Mesenchymal stem cell (in vitro differentiated cells and primary cell): ENCODE results near the gene USP54.
"Not testable (repeated sequence)": the region's sequence is repeated elsewhere in the genome, so short reads cannot be mapped to it uniquely, and the experiment has no call there.

Experiments
- DNase-seq: peaks from one replicate; pipeline ENCODE4 v3.0.0-alpha.2; 2013
- H2AFZ ChIP-seq: one replicate; pipeline ENCODE4 v1.6.1; 2013; ENCODE audit warnings: low read depth, mild to moderate bottlenecking, control low read depth, inconsistent platforms, low read length, moderate library complexity
- H2AK5ac ChIP-seq: 2 replicates; pipeline ENCODE4 v1.6.1; 2013; ENCODE audit warnings: low read length, moderate library complexity, mild to moderate bottlenecking, inconsistent platforms; ENCODE audit not compliant: severe bottlenecking
- H2BK120ac ChIP-seq: one replicate; pipeline ENCODE4 v1.6.1; 2013; ENCODE audit warnings: low read depth, mild to moderate bottlenecking, inconsistent platforms, low read length, moderate library complexity
- H2BK12ac ChIP-seq, 2 experiments: one replicate each; pipeline ENCODE4 v1.6.1; 2013; ENCODE audit warnings: inconsistent platforms in 2 of 2, low read length in 2 of 2, mild to moderate bottlenecking in 2 of 2, moderate library complexity in 2 of 2, control low read depth in 1 of 2
- H2BK15ac ChIP-seq: one replicate; pipeline ENCODE4 v1.6.1; 2013; ENCODE audit warnings: mild to moderate bottlenecking, low read depth, inconsistent platforms; ENCODE audit not compliant: poor library complexity, severe bottlenecking
- H2BK5ac ChIP-seq: 2 replicates; pipeline ENCODE4 v1.6.1; 2013; ENCODE audit warnings: low read depth, mild to moderate bottlenecking, low read length, control low read depth, inconsistent platforms; ENCODE audit not compliant: poor library complexity, severe bottlenecking
- H3K14ac ChIP-seq, 2 experiments: one replicate each; pipeline ENCODE4 v1.6.1; 2013; ENCODE audit warnings: inconsistent platforms in 2 of 2, low read length in 2 of 2, control low read depth in 1 of 2, mild to moderate bottlenecking in 1 of 2, moderate library complexity in 1 of 2
- H3K18ac ChIP-seq, 2 experiments: one replicate each; pipeline ENCODE4 v1.6.1; 2013; ENCODE audit warnings: inconsistent platforms in 2 of 2, low read length in 2 of 2, control low read depth in 1 of 2, low read depth in 1 of 2, mild to moderate bottlenecking in 1 of 2
- H3K23ac ChIP-seq, 2 experiments: one replicate each; pipeline ENCODE4 v1.6.1; 2013; ENCODE audit warnings: inconsistent platforms in 2 of 2, low read length in 2 of 2, mild to moderate bottlenecking in 2 of 2, moderate library complexity in 2 of 2, control low read depth in 1 of 2
- H3K27ac ChIP-seq: 2 replicates; pipeline ENCODE4 v1.5.1; 2013; ENCODE audit warnings: mild to moderate bottlenecking, moderate library complexity, low read length, control low read depth, inconsistent platforms; ENCODE audit not compliant: poor library complexity, severe bottlenecking
- H3K27me3 ChIP-seq, 2 experiments: 2 replicates each; pipeline versions ENCODE4 v1.6.1 to v1.7.0; 2013; ENCODE audit warnings: low read length in 2 of 2, mild to moderate bottlenecking in 2 of 2, moderate library complexity in 2 of 2, control low read depth in 1 of 2, inconsistent platforms in 1 of 2; ENCODE audit not compliant: control insufficient read depth in 1 of 2, insufficient read depth in 1 of 2
- H3K36me3 ChIP-seq, 2 experiments: 2 replicates each; pipeline versions ENCODE4 v1.6.1 to v1.7.0; 2013; ENCODE audit warnings: low read length in 2 of 2, control low read depth in 1 of 2, inconsistent platforms in 1 of 2, low read depth in 1 of 2, mild to moderate bottlenecking in 1 of 2; ENCODE audit not compliant: insufficient read depth in 2 of 2, control insufficient read depth in 1 of 2
- H3K4ac ChIP-seq, 2 experiments: one replicate each; pipeline ENCODE4 v1.6.1; 2013; ENCODE audit warnings: inconsistent platforms in 2 of 2, low read length in 2 of 2, mild to moderate bottlenecking in 2 of 2, moderate library complexity in 2 of 2, control low read depth in 1 of 2, low read depth in 1 of 2
- H3K4me1 ChIP-seq: 2 replicates; pipeline ENCODE4 v1.6.1; 2013; ENCODE audit warnings: low read depth, low read length, control low read depth; ENCODE audit not compliant: control insufficient read depth, insufficient read depth
- H3K4me2 ChIP-seq: 2 replicates; pipeline ENCODE4 v1.6.1; 2013; ENCODE audit warnings: low read length, mild to moderate bottlenecking, inconsistent platforms; ENCODE audit not compliant: poor library complexity, severe bottlenecking
- H3K4me3 ChIP-seq, 2 experiments: 2 replicates each; pipeline versions ENCODE4 v1.5.1 to v1.7.0; 2013; ENCODE audit warnings: low read length in 2 of 2, mild to moderate bottlenecking in 2 of 2, control low read depth in 1 of 2, low read depth in 1 of 2; ENCODE audit not compliant: insufficient read depth in 1 of 2
- H3K79me1 ChIP-seq: replicated peaks from 2 replicates; pipeline ENCODE4 v1.6.1; 2013; ENCODE audit warnings: mild to moderate bottlenecking, control low read depth, low read length, inconsistent platforms; ENCODE audit not compliant: poor library complexity, severe bottlenecking
- H3K9ac ChIP-seq: 2 replicates; pipeline ENCODE4 v1.7.0; 2013; ENCODE audit warnings: mild to moderate bottlenecking, low read length, moderate library complexity
- H3K9me3 ChIP-seq: 2 replicates; pipeline ENCODE4 v1.7.0; 2013; ENCODE audit warnings: mild to moderate bottlenecking, low read length; ENCODE audit not compliant: control insufficient read depth
- H4K8ac ChIP-seq: one replicate; pipeline ENCODE4 v1.6.1; 2013; ENCODE audit warnings: inconsistent platforms, mild to moderate bottlenecking, low read length, moderate library complexity
- H4K91ac ChIP-seq: one replicate; pipeline ENCODE4 v1.6.1; 2013; ENCODE audit warnings: mild to moderate bottlenecking, low read length, inconsistent platforms
- WGBS: methylation state at CpG from one replicate; pipeline ENCODE4 v1.1.7; 2013; ENCODE audit warnings: mixed read lengths; 5-methylcytosine and 5-hydroxymethylcytosine counted together

Gene USP54

DNA sequence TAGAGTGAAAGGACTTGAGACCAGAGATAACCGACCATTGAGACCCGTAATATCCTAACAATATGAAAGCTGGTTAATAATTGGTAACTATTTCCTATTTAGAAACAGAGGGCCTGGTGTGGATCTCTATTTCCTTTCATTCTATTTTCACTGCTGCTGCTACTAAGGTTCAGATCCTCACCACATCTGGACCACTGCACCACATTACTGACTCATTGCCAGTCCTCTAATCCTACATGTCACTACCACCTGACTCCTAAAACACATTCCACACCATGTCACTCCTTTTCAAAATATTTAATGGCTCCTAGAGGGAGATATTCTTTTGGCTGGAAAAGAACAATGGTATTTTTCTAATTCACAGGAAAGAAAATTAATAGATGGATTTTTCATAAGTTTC is 6.4 kb downstream of the USP54 start:
- H2BK15ac ChIP-seq, result no peak overlapping the region
- H3K23ac ChIP-seq, result no peak overlapping the region
- no peak overlapping the region for H3K9ac ChIP-seq
- H3K4me1 ChIP-seq, result peaks cover 2% of the 10 kb centered on the region
- no peaks in the 10 kb centered on the region for H3K27me3 ChIP-seq
- H2AK5ac ChIP-seq, result no peak overlapping the region
- H3K4ac ChIP-seq, result no peak overlapping the region
- H3K9me3 ChIP-seq, result no peaks in the 10 kb centered on the region
- H4K91ac ChIP-seq, result no peak overlapping the region
- no peak overlapping the region for H4K8ac ChIP-seq
- no CpG with 5 or more reads among the region's 2 CpGs for WGBS
- H3K4me2 ChIP-seq, result no peak overlapping the region
- no peak for DNase-seq
- no peak overlapping the region for H3K14ac ChIP-seq
- H2BK120ac ChIP-seq, result no peak overlapping the region
- no peak overlapping the region for H2AFZ ChIP-seq
- no peak overlapping the region for H3K27ac ChIP-seq
- H2BK12ac ChIP-seq, result no peak overlapping the region
- H2BK5ac ChIP-seq, result no peak overlapping the region
- no peak overlapping the region for H3K4me3 ChIP-seq
- no peak overlapping the region for H3K18ac ChIP-seq
- H3K36me3 ChIP-seq, result no peaks in the 10 kb centered on the region
- H3K79me1 ChIP-seq, result peaks cover 13% of the 10 kb centered on the region

DNA sequence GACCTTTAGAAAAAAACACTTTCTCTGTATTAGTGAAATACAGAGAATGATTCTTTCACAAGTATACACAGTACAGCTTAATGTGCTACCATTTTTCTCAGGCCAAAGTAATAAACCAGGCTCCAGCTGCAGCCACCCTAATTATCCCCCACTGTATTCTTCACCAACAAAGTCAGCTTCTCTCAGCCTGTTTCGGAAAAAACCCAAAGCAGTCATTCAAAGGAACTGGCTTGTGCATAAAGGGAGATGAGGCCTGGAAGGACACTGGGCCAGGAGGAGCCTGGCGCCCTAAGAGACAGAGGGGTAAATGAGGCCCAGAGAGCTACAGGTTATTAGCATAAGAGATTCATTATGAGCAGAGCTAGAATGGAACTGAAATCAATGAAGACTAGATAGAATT is 9.2 kb downstream of the USP54 start:
- H3K4me3 ChIP-seq, result no peak overlapping the region
- H3K4me1 ChIP-seq, result peaks cover 3% of the 10 kb centered on the region
- no peaks in the 10 kb centered on the region for H3K36me3 ChIP-seq
- no peaks in the 10 kb centered on the region for H3K27me3 ChIP-seq
- no peak overlapping the region for H3K18ac ChIP-seq
- no peak overlapping the region for H3K23ac ChIP-seq
- no peak overlapping the region for H4K8ac ChIP-seq
- H3K27ac ChIP-seq, result no peak overlapping the region
- DNase-seq, result no peak
- H2AK5ac ChIP-seq, result no peak overlapping the region
- no peak overlapping the region for H4K91ac ChIP-seq
- H2BK15ac ChIP-seq, result no peak overlapping the region
- no peak overlapping the region for H2BK12ac ChIP-seq
- H3K9me3 ChIP-seq, result no peaks in the 10 kb centered on the region
- peaks cover 15% of the 10 kb centered on the region for H3K79me1 ChIP-seq
- no peak overlapping the region for H2BK5ac ChIP-seq
- H2BK120ac ChIP-seq, result no peak overlapping the region
- no peak overlapping the region for H3K4ac ChIP-seq
- no peak overlapping the region for H3K9ac ChIP-seq
- no peak overlapping the region for H2AFZ ChIP-seq
- H3K4me2 ChIP-seq, result no peak overlapping the region
- WGBS, result 79% methylated on average over 2 of the region's 2 CpGs
- H3K14ac ChIP-seq, result no peak overlapping the region

DNA sequence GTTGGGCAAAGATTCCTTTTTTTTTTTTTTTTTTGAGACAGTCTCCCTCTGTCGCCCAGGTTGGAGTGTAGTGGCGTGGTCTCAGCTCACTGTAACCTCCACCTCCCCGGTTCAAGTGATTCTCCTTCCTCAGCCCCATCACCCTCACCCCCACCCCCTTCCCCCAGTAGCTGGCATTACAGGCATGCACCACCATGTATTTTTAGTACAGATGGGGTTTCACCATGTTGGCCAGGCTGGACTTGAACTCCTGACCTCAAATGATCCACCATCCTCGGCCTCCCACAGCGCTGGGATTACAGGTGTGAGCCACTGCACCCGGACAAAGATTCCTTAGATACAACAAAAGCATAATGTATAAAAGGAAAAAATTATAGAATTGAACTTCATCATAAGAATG is 12.2 kb downstream of the USP54 start:
- not testable (repeated sequence) for H3K27me3 ChIP-seq, H3K14ac ChIP-seq, H4K91ac ChIP-seq, H3K18ac ChIP-seq, DNase-seq, H3K4me3 ChIP-seq, H3K9ac ChIP-seq, H2AK5ac ChIP-seq, H3K36me3 ChIP-seq, H2BK15ac ChIP-seq, H3K27ac ChIP-seq, H2AFZ ChIP-seq, H3K4ac ChIP-seq, H3K23ac ChIP-seq, H3K4me2 ChIP-seq, H3K4me1 ChIP-seq, H2BK12ac ChIP-seq, H2BK120ac ChIP-seq, H4K8ac ChIP-seq, H2BK5ac ChIP-seq, H3K9me3 ChIP-seq
- 100% methylated on average over 2 of the region's 6 CpGs for WGBS
- peaks cover 18% of the 10 kb centered on the region for H3K79me1 ChIP-seq

DNA sequence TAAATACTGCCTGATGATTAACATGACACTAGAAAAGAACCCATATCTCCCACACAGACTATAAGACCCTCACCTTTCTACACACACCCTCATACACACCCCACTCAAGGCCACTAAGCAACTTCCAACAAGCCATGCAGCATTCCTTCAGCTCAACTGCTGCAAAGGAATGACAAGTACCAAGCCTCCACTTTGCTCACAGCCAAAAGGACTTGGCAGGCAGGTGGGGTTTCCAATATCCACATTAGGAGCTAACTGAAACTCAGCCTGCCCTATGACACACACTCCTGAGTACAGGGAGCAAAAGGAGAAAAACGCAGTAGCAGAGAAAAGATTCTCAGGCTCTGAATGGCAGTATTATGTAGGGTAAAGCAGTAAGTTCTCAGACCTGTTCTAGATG is 13.4 kb downstream of the USP54 start:
- H3K36me3 ChIP-seq, result peaks cover 0 to 3% of the 10 kb centered on the region in 2 experiments
- H4K91ac ChIP-seq, result no peak overlapping the region
- no peak overlapping the region for H3K23ac ChIP-seq
- no peak overlapping the region for H3K27ac ChIP-seq
- no peak overlapping the region for H2BK5ac ChIP-seq
- no peaks in the 10 kb centered on the region for H3K27me3 ChIP-seq
- no peak overlapping the region for H3K4me3 ChIP-seq
- H2AK5ac ChIP-seq, result no peak overlapping the region
- no peak overlapping the region for H3K9ac ChIP-seq
- no peak overlapping the region for H4K8ac ChIP-seq
- H3K4ac ChIP-seq, result no peak overlapping the region
- no peak overlapping the region for H3K18ac ChIP-seq
- peak overlapping the region; percentile 42 for H2AFZ ChIP-seq
- H3K4me2 ChIP-seq, result no peak overlapping the region
- H3K9me3 ChIP-seq, result no peaks in the 10 kb centered on the region
- DNase-seq, result no peak
- H3K79me1 ChIP-seq, result peaks cover 20% of the 10 kb centered on the region
- no CpG with 5 or more reads among the region's 1 CpG for WGBS
- H2BK12ac ChIP-seq, result no peak overlapping the region
- H2BK15ac ChIP-seq, result no peak overlapping the region
- H2BK120ac ChIP-seq, result no peak overlapping the region
- H3K14ac ChIP-seq, result peak overlapping the region in 1 of 2 experiments; percentile 71
- H3K4me1 ChIP-seq, result peaks cover 3% of the 10 kb centered on the region
